Gastroesophageal sphincter (tissue), 4 donors: ENCODE data around the gene PHF2. TPM values are rescaled to one million over a fixed set of nuclear protein-coding genes. Genes with fewer than 3 reads are reported as not detected.

Experiments
- ATAC-seq: fragments of 150-250 bp; one replicate; pipeline ENCODE4 v1.9.1; 2016; ENCODE audit warnings: mild to moderate bottlenecking, moderate library complexity
- H3K27ac ChIP-seq, 4 donors: fragments of 200-600 bp; sonication (generic) in 3 of 4; 1 replicate in 3 of 4; 2 replicates in 1 of 4; pipeline ENCODE4 v1.5.1; 2016 to 2019
- H3K27me3 ChIP-seq: fragments of 200-600 bp; sonication (generic); one replicate; pipeline ENCODE4 v1.5.1; 2019
- H3K36me3 ChIP-seq, 2 donors: fragments of 200-600 bp; sonication (generic); one replicate each; pipeline ENCODE4 v1.5.1; 2019; ENCODE audit warnings: control low read depth in 1 of 2
- H3K4me1 ChIP-seq, 3 donors: fragments of 200-600 bp; sonication (generic); 1 replicate in 2 of 3; 2 replicates in 1 of 3; pipeline ENCODE4 v1.5.1; 2016 to 2019; ENCODE audit warnings: control low read depth in 2 of 3
- H3K4me3 ChIP-seq, 2 donors: fragments of 200-600 bp; sonication (generic); one replicate each; pipeline ENCODE4 v1.5.1; 2019; ENCODE audit warnings: mild to moderate bottlenecking in 1 of 2, moderate library complexity in 1 of 2
- H3K9me3 ChIP-seq, 3 donors: fragments of 200-600 bp; sonication (generic); one replicate each; pipeline ENCODE4 v1.5.1; 2017 to 2019; ENCODE audit warnings: control low read depth in 2 of 3
- CTCF ChIP-seq, 4 experiments: fragments of 200-600 bp in 2 of 4; fragments of 450-650 bp in 2 of 4; sonication (generic) in 1 of 4; IDR thresholded peaks; one replicate each; pipeline ENCODE4 v1.5.1; 2017 to 2019; ENCODE audit warnings: antibody characterized with exemption in 4 of 4, mild to moderate bottlenecking in 2 of 4, moderate library complexity in 2 of 4
- EP300 ChIP-seq: sonication (generic); formaldehyde crosslinking; IDR thresholded peaks from one replicate; pipeline ENCODE4 v1.6.1; 2017; ENCODE audit warnings: antibody characterized with exemption, mild to moderate bottlenecking
- POLR2A ChIP-seq, 2 donors: fragments of 450-650 bp; IDR thresholded peaks; one replicate each; pipeline ENCODE4 v1.6.1; 2017; ENCODE audit warnings: antibody characterized with exemption in 2 of 2, mild to moderate bottlenecking in 2 of 2, moderate library complexity in 1 of 2
- POLR2AphosphoS5 ChIP-seq: sonication (generic); formaldehyde crosslinking; IDR thresholded peaks from one replicate; pipeline ENCODE4 v1.6.1; 2017; ENCODE audit warnings: antibody characterized with exemption
- WGBS, 2 donors: methylation state at CpG; one replicate each; pipeline ENCODE4 v1.1.5; 2018; ENCODE audit warnings: low coverage in 1 of 2; 5-methylcytosine and 5-hydroxymethylcytosine counted together
- total RNA-seq, 4 donors: library from RNA; depleted of rRNA; stranded (reverse); fragments of >200 nt; gene quantifications; one replicate each; pipeline ENCODE4 v1.1.0, GENCODE V29; 2016

Gene PHF2
- total RNA-seq, 4 donors from 2014 or later, result 37.2 to 51.2 (median 39.2) TPM

- TF ChIP-seq POLR2A (IDR thresholded peaks at IDR 0.05) (no peak), CTCF (IDR thresholded peaks at IDR 0.05) (no peak), POLR2AphosphoS5 (no peak), EP300 (no peak)
- 90 to 100% methylated on average over 2 to 6 of the region's 12 CpGs for WGBS, 2 donors
- Histone ChIP-seq H3K36me3 (peaks cover 0 to 87% of the 10 kb centered on the region in 2 donors), H3K4me1 (peaks cover 0 to 8% (median 0%) of the 10 kb centered on the region in 3 donors), H3K27ac (no peak overlapping the region), H3K27me3 (no peaks in the 10 kb centered on the region), H3K9me3 (peaks cover 0 to 6% (median 0%) of the 10 kb centered on the region in 3 donors), H3K4me3 (no peak overlapping the region)
- no peak for ATAC-seq
Measured at GRCh38 chr9:93644397-93645088, 68.2 kb downstream of the PHF2 start.

- no peak overlapping the region for H3K4me3 ChIP-seq
- H3K27ac ChIP-seq, result no peak overlapping the region
- peaks cover 0 to 87% of the 10 kb centered on the region in 2 donors for H3K36me3 ChIP-seq
- no peak for TF ChIP-seq EP300
- TF ChIP-seq POLR2A (IDR thresholded peaks at IDR 0.05), result no peak
- no peak for TF ChIP-seq CTCF (IDR thresholded peaks at IDR 0.05)
- TF ChIP-seq POLR2AphosphoS5, result no peak
- no peak for ATAC-seq
- WGBS, 2 donors, result no CpG with 5 or more reads among the region's 28 CpGs
- H3K27me3 ChIP-seq, result no peaks in the 10 kb centered on the region
- peaks cover 0 to 8% (median 0%) of the 10 kb centered on the region in 3 donors for H3K4me1 ChIP-seq
- H3K9me3 ChIP-seq, result no peaks in the 10 kb centered on the region
Measured at GRCh38 chr9:93645149-93645889, 68.9 kb downstream of the PHF2 start.

- Histone ChIP-seq H3K4me1 (peaks cover 0 to 8% (median 0%) of the 10 kb centered on the region in 3 donors), H3K4me3 (no peak overlapping the region), H3K9me3 (no peaks in the 10 kb centered on the region), H3K27me3 (no peaks in the 10 kb centered on the region), H3K36me3 (peaks cover 0 to 87% of the 10 kb centered on the region in 2 donors), H3K27ac (no peak overlapping the region)
- ATAC-seq, result no peak
- TF ChIP-seq POLR2A (IDR thresholded peaks at IDR 0.05) (no peak), CTCF (IDR thresholded peaks at IDR 0.05) (no peak), POLR2AphosphoS5 (no peak), EP300 (no peak)
- no CpG with 5 or more reads among the region's 12 CpGs for WGBS, 2 donors
Measured at GRCh38 chr9:93645921-93646639, 69.7 kb downstream of the PHF2 start.

GRCh38 chr9:93646640-93647178 is 70.3 kb downstream of the PHF2 start:
- H3K9me3 ChIP-seq, result no peaks in the 10 kb centered on the region
- ATAC-seq, result no peak

More at GRCh38 chr9:93646640-93647178, 70.3 kb downstream of the PHF2 start:
- no peak overlapping the region for H3K27ac ChIP-seq
- no peaks in the 10 kb centered on the region for H3K27me3 ChIP-seq
- H3K36me3 ChIP-seq, result peaks cover 0 to 90% of the 10 kb centered on the region in 2 donors
- H3K4me1 ChIP-seq, result peaks cover 0 to 8% (median 0%) of the 10 kb centered on the region in 3 donors
- H3K4me3 ChIP-seq, result no peak overlapping the region
- TF ChIP-seq CTCF (IDR thresholded peaks at IDR 0.05) (no peak), EP300 (no peak), POLR2AphosphoS5 (no peak), POLR2A (IDR thresholded peaks at IDR 0.05) (no peak)
- WGBS, 2 donors, result 94% methylated on average over 3 of the region's 10 CpGs; no CpG with 5 or more reads in 1 of the 2 donors
